Hematopoietic multipotent progenitor cell (in vitro differentiated cells): Measurements from ENCODE around the gene IPPK. TPM values are rescaled to one million over a fixed set of nuclear protein-coding genes. Genes with fewer than 3 reads are reported as not detected.
"Not testable (repeated sequence)": the region's sequence is repeated elsewhere in the genome, so short reads cannot be mapped to it uniquely, and the experiment has no call there.

ENCODE experiments used
- DNase-seq, 3 donors: peaks; one replicate each; pipeline ENCODE4 v3.0.0-alpha.2; 2011 to 2015; ENCODE audit warnings: low read depth in 2 of 3, low spot score in 2 of 3
- total RNA-seq: library from RNA; depleted of rRNA; stranded (reverse); fragments of >200 nt; gene quantifications from one replicate; pipeline ENCODE4 v1.2.3, GENCODE V29; 2012

The IPPK gene
- total RNA-seq, 1 donor, result 10.2 TPM

DNA sequence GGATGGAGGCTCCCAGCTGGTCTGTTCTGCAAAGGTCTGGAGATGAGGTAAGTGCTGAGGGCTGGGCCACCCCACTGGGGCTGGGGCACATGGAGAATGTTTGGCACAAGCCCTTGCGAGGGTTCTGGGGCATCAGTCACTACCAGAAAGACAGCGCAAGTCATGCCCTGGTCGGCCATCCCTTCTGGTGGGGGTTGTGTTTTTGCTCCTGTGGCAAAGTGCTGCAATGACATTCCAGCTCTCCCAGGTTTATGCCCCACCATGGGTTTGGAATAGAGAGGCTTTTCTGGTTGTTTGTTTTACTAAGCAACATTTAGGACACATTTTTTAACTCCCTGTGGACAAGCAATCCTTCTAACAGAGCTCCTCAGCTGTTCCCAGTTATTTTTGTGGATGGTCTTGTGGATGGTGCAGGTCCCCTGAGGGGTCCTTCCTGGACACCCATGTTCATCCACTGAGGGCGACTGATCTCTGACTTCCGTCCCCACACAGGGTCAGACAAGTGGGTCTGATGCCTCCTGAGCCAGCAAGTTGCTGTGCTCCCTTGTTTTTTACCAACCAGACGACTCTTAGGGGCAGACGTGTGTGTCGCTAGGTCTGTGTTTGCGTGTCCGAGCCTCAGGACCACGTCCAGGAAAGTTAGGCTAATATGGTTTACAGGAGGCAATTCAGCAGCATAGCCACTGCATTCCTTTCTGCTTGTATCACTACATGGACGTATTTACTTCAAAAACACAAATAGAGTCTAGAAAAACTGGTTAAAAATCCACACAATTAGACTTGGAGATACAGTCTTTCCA is 69.3 kb downstream of the IPPK start:
- DNase-seq, result no peak

DNA sequence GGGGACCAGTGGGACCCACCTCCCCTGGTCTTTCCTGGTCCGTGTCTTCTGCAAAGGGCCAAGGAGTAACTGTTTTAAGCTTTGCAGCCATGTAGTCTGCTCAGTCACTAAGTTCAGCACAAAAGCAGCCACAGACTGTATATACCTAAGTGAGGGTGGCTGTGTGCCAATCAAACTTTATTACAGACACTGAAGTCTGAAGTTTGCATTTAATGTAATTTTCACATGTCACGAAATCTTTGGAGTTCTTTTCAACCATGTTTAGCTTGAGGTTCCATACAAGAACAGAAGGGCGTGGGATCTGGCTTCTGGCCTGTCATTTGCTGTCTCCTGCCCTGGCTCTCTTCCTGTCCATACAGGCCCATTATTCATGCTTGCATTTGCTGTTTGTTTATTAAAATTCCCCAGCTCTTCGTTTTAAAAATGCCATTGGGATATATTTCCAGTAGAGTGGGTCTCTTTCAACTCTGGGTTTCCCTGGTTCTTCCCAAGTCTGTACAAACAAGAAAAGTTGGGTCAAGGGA is 69.9 kb downstream of the IPPK start:
- no peak for DNase-seq

GRCh38 chr9:92598382-92598781 is 71.5 kb downstream of the IPPK start:
- no peak for DNase-seq

- DNase-seq, result no peak
Observed at GRCh38 chr9:92595930-92596329, 74.0 kb downstream of the IPPK start.

DNA sequence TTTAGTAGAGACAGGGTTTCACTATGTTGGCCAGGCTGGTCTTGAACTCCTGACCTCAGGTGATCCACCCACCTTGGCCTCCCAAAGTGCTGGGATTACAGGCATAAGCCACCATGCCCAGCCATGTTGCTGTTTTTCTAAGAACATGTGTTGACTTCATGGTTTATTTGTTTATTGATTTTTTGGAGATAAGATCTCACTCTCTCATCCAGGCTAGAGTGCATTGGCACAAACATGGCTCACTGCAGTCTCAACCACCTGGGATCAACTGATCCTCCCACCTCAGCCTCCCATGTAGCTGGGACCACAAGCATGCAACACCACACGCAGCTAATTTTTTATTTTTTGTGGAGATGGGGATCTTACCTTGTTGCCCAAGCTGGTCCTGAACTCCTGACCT is 74.9 kb downstream of the IPPK start:
- not testable (repeated sequence) for DNase-seq

- peak in 1 of 3 donors; percentile 46 for DNase-seq
Observed at GRCh38 chr9:92592946-92593861, 76.7 kb downstream of the IPPK start.

GRCh38 chr9:92592537-92592936 is 77.4 kb downstream of the IPPK start:
- DNase-seq, result no peak

- peak in 1 of 3 donors; percentile 28 for DNase-seq
Observed at GRCh38 chr9:92590377-92590776, 79.6 kb downstream of the IPPK start.

DNA sequence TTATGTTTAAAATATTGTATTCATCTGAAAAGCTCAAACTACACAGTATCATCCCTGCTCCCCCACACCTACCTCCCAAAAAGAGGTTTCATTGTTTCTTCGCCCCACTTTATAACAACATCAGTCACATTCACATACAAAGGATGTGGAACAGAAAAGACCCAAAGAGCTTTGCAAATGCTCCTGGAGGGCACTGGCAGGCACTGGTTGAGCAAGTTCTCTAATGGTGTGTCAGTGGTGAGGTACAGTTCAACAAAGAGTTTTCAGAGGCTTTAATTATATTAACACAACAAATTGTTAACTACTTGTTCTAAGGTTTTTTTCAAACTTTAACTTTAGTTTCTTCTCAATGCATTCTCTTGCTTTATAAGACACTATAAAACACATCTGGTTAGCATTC is 80.0 kb downstream of the IPPK start:
- no peak for DNase-seq

DNA sequence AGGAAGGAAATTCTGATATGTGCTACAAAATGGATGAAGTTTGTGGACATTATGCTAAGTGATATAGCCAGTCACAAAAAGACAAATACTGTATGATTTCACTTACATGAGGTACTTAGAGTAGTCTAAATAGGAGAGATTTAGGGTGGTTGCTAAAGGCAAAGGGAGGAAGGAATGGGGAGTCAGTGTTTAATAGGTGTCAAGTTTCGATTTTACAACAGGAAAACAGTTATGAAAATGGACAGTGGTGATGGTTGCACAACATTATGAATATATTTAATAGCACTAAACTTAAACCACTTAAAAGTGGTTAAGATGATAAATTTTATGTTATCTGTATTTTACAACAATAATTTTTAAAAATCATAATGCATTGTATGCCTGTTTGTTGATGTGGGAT is 93.8 kb downstream of the IPPK start:
- no peak for DNase-seq

DNA sequence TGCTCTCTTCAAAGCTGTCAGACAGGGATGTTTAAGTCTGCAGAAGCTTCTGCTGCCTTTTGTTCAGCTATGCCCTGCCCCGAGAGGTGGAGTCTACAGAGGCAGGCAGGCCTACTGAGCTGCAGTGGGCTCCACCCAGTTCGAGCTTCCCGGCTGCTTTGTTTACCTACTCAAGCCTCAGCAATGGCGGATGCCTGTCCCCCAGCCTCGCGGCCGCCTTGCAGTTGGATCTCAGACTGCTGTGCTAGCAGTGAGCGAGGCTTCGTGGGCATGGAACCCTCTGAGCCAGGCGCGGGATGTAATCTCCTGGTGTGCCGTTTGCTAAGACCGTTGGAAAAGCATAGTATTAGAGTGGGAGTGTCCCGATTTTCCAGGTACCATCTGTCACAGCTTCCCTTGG is 96.3 kb downstream of the IPPK start:
- DNase-seq, result not testable (repeated sequence)

- DNase-seq, result not testable (repeated sequence)
Observed at GRCh38 chr9:92571871-92572270, 98.1 kb downstream of the IPPK start.

GRCh38 chr9:92564982-92565381 is 104.9 kb downstream of the IPPK start:
- DNase-seq, result no peak

- DNase-seq, result peak in 2 of 3 donors; percentile 29 to 73
Observed at GRCh38 chr9:92564504-92564903, 105.4 kb downstream of the IPPK start.

Other genes starting within 250 kb of the IPPK start
- not detected for gene OMD, start 245.7 kb downstream of the IPPK start, total RNA-seq
- not detected for gene ASPN, start 187.6 kb downstream of the IPPK start, total RNA-seq
- not detected for gene ECM2, start 134.1 kb downstream of the IPPK start, total RNA-seq
- gene BICD2, start 94.7 kb upstream of the IPPK start, total RNA-seq, result 78.9 TPM
- gene ZNF484, start 207.9 kb upstream of the IPPK start, total RNA-seq, result 3.8 TPM